Activated naive CD8-positive, alpha-beta T cell treated with anti-CD3 and anti-CD28 coated beads, Interleukin-2, amount 10 ng/mL, durations not matched to agents 7 days and 5 days (primary cell): Measurements from ENCODE around the gene NYAP1. TPM values are rescaled to one million over a fixed set of nuclear protein-coding genes. Genes with fewer than 3 reads are reported as not detected.
A peak's percentile ranks its signal among the peaks of the same experiment; 100 is the strongest.

Experiments
- ATAC-seq: fragments of 150-1000 bp; cut with Tn5 transposase; one replicate; pipeline ENCODE4 v1.10.0; 2021; ENCODE audit warnings: low read depth, moderate library complexity
- POLR2A ChIA-PET: fragments of 350-600 bp; sonication (Branson Sonifier 250); formaldehyde crosslinking; loops from one replicate; lab custom pipeline; 2021; ENCODE audit warnings: antibody characterized with exemption; lab: Charles Lee
- DNase-seq: peaks from one replicate; pipeline ENCODE4 v3.0.0; 2021
- H3K27ac Mint-ChIP-seq: one replicate; pipeline ENCODE4 v1.8.0; 2022; ENCODE audit warnings: mild to moderate bottlenecking, mixed read lengths
- H3K27me3 Mint-ChIP-seq: one replicate; pipeline ENCODE4 v1.8.0; 2022; ENCODE audit warnings: mild to moderate bottlenecking, moderate library complexity, mixed read lengths
- H3K36me3 Mint-ChIP-seq: one replicate; pipeline ENCODE4 v1.8.0; 2021; ENCODE audit warnings: mild to moderate bottlenecking, mixed read lengths
- H3K4me1 Mint-ChIP-seq: one replicate; pipeline ENCODE4 v1.8.0; 2021; ENCODE audit warnings: mixed read lengths
- H3K4me3 Mint-ChIP-seq: one replicate; pipeline ENCODE4 v1.8.0; 2022; ENCODE audit warnings: mild to moderate bottlenecking, moderate library complexity, mixed read lengths
- H3K9me3 Mint-ChIP-seq: one replicate; pipeline ENCODE4 v1.8.0; 2021; ENCODE audit warnings: mixed read lengths
- total RNA-seq, 2 experiments: library from RNA; stranded (reverse); gene quantifications; one replicate each; pipeline ENCODE4 v1.2.3, GENCODE V29; 2021

Gene NYAP1
- total RNA-seq, 2 experiments from 2014 or later = 0.42 to 0.54 TPM

DNA sequence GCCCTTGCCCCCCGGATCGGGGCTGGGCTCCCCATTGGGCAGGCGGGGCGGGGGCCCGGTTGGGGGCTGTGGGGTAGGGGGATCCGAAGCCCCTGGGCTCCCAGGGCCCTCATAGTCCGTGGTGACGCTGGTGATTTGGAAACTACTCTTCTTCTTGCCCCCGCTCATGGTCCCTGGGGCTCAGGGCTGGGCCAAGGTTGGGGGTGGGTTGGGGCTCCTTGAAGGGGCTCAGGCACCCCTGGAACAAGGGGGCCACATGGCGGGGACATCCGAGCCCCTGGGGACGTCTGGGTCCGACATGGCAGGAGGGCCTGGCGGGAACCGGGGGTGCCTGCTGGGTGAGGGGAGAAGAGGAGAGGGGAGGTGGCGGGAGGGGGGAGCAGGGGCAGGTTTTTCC is 5.9 kb upstream of the NYAP1 start:
- H3K36me3 Mint-ChIP-seq = peaks cover 28% of the 10 kb centered on the region
- H3K27me3 Mint-ChIP-seq = no peaks in the 10 kb centered on the region
- H3K4me1 Mint-ChIP-seq = peaks cover 33% of the 10 kb centered on the region
- POLR2A ChIA-PET = interaction anchor here (0.6 to 2.2 kb wide), 13 partner anchors 8 to 205 kb away, joined by 3 to 13 read pairs (median 4); partner anchors contain the start of genes AGFG2 and ZCWPW1
- H3K4me3 Mint-ChIP-seq = peak overlapping the region; percentile 100
- peak overlapping the region; percentile 99 for H3K27ac Mint-ChIP-seq
- ATAC-seq = no peak
- DNase-seq = peak; percentile 58
- H3K9me3 Mint-ChIP-seq = no peaks in the 10 kb centered on the region

DNA sequence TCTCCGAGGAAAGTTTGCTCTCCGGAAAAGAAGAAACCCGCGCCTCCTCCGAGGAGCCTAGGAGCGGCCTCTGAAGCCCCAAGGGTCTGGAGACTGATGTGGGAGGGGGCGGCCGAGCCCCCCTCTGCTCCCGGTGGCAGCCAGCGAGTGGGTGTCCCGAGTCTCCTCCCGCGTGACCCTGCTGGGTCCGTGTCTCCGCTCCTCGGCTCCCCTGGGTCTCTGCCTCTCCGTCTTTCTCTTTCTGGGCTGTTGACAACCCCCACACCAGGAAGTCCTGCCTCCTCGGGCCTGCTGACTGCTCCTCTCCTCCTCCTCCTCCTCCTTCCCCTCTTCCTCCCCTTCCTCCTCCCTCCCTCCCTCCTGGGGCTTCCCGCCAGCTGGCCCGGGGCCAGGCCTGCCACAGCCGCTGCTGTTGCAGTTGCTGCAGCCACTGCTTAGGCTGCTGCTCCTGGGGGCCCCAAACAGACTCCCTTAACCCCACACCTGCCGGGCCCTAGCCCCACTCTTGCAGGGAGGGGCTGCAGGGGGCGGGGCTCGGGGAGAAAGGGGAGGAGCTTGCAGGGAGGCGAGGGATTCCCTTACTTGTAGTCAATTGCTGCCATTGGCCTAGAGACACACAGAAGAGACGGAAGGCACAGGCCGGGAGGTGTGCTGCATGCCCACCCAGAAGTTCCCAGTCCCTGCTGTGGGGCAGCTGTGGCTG is 4.6 kb upstream of the NYAP1 start, which contains the start of gene TSC22D4:
Gene TSC22D4, minus strand, starts transcription at position 257 of the 703 bp plus-strand sequence. CDS start 1,176 bp downstream, outside the sequence.
- DNase-seq (peak; percentile 93), ATAC-seq (peak; percentile 78)
- Mint-ChIP-seq H3K4me1 (peaks cover 28% of the 10 kb centered on the region), H3K36me3 (peaks cover 22% of the 10 kb centered on the region), H3K27me3 (peaks cover 3% of the 10 kb centered on the region), H3K27ac (peak within 1 kb of the TSS; percentile 99), H3K9me3 (no peaks in the 10 kb centered on the region), H3K4me3 (peak within 1 kb of the TSS; percentile 100)
- POLR2A ChIA-PET = interaction anchor here (0.6 to 2.2 kb wide), 24 partner anchors 9 to 378 kb away, joined by 3 to 13 read pairs (median 4); partner anchors contain the start of genes AGFG2, AP4M1, FBXO24 and LRCH4

DNA sequence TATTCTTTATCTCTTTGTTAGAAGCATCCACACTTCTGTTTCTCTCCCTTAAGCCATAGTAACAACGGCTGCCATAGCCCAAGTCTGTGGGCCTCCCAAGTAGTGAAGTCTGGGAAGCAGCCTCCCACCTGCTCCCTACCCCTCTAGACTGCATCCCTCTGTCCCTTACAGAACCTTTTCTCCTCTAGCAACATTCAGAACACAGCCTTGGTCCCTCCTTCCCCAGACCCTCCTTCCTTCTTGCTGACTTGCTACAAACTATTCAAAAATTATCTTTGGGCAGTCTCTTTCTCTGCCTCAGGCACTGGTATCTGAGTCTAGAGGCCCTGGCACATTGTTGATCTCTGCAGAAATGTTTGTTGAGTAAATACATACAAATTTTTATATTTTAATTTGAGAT is 2.3 kb upstream of the NYAP1 start:
- POLR2A ChIA-PET = no interaction called here
- H3K27me3 Mint-ChIP-seq = peaks cover 5% of the 10 kb centered on the region
- no peak overlapping the region for H3K27ac Mint-ChIP-seq
- peaks cover 11% of the 10 kb centered on the region for H3K36me3 Mint-ChIP-seq
- H3K9me3 Mint-ChIP-seq = no peaks in the 10 kb centered on the region
- H3K4me3 Mint-ChIP-seq = no peak overlapping the region
- no peak for DNase-seq
- peaks cover 14% of the 10 kb centered on the region for H3K4me1 Mint-ChIP-seq
- no peak for ATAC-seq

DNA sequence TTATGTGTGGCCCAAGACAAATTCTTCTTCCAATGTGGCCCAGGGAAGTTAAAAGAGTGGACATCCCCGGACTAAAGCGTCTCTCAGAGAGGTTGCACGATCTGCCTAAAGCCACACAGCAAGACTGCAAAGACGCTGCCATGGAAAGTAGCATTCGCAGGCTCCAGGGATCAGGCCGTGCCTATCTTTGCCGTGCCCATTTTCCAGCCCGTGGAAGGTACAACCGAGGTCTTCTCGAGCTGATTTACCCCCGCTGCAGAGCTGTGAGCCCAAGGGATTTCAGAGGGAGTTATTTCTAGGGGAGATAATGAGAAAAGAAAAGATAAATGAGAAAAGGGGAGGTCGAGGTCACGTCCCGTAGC is 1.0 kb upstream of the NYAP1 start:
- POLR2A ChIA-PET = interaction anchor here (1.0 to 1.3 kb wide), 4 partner anchors 13 to 104 kb away, joined by 4 to 7 read pairs (median 4); partner anchors contain the start of genes AGFG2 and FBXO24

DNA sequence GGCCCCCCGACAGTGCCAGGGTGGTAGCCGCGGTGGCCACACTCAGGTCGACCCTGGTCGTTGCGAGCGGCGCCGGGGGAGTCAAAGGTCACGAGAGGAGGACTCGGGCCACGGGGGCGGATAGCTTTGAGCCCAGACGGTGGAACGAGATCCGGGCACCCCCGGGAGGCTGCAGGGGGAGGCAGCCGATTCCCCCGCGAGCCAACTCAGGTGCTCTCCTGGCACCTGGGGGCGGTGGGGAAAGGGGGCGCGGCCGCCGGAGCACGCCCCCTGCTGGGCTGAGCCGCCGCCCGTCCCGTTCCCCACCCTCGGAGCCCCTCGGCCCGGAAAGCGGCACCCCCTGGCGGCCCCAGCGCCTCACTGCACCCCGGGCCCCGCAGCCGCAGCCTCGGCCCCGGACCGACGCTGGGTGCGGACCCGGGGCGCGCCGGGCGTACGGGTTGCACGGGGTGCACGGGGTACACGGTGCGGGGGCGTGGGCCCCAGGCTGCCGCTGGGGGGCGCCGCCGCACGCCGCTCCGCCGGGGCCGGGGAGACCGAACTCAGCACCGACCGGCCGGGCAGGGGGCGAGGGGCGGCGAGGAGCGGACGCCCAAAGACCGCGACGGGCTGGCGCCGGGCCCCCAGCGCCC is 521 bp upstream of the NYAP1 start:
- POLR2A ChIA-PET = interaction anchor here (0.6 to 1.3 kb wide), 5 partner anchors 14 to 169 kb away, joined by 3 to 7 read pairs (median 4); partner anchors contain the start of genes AGFG2 and FBXO24

More for the DNA sequence above, 1.0 kb upstream of the NYAP1 start:
- Mint-ChIP-seq H3K4me3 (peak overlapping the region; percentile 82), H3K27ac (peak overlapping the region; percentile 67), H3K4me1 (peaks cover 9% of the 10 kb centered on the region), H3K27me3 (peaks cover 5% of the 10 kb centered on the region), H3K36me3 (peaks cover 4% of the 10 kb centered on the region), H3K9me3 (no peaks in the 10 kb centered on the region)
- no peak for DNase-seq
- no peak for ATAC-seq

DNA sequence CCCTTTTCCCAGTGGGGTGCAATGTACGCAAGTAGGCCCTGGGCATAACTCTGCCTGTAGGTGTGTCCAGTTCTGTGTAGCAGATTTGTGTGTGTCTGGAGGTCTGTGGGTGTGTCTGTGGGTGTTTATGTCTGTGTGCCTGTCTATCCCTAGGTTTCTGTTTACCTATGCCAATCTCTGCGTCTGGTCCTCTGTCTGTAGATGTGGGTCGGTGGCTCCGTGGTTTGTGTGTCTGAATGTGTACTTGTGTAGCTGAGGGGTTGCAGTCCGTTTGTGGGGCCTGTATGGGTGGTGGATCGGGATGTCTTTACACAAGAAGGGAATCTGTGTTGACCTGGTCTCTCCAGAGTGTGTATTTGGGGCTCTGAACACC is 932 bp downstream of the NYAP1 start:
- POLR2A ChIA-PET = interaction anchor here (1.0 kb wide), 1 partner anchor 9 kb away, joined by 3 read pairs; no protein-coding TSS in a partner anchor
- no peak for DNase-seq
- Mint-ChIP-seq H3K9me3 (no peaks in the 10 kb centered on the region), H3K27ac (no peak overlapping the region), H3K4me1 (peaks cover 6% of the 10 kb centered on the region), H3K4me3 (peak overlapping the region; percentile 15), H3K27me3 (peaks cover 5% of the 10 kb centered on the region), H3K36me3 (no peaks in the 10 kb centered on the region)
- ATAC-seq = no peak

More for the DNA sequence above, 521 bp upstream of the NYAP1 start:
- H3K4me3 Mint-ChIP-seq = peak overlapping the region; percentile 82
- H3K27me3 Mint-ChIP-seq = peaks cover 5% of the 10 kb centered on the region
- peak overlapping the region; percentile 67 for H3K27ac Mint-ChIP-seq
- H3K4me1 Mint-ChIP-seq = peaks cover 9% of the 10 kb centered on the region
- peaks cover 2% of the 10 kb centered on the region for H3K36me3 Mint-ChIP-seq
- ATAC-seq (peak; percentile 34), DNase-seq (peak; percentile 93)
- no peaks in the 10 kb centered on the region for H3K9me3 Mint-ChIP-seq

DNA sequence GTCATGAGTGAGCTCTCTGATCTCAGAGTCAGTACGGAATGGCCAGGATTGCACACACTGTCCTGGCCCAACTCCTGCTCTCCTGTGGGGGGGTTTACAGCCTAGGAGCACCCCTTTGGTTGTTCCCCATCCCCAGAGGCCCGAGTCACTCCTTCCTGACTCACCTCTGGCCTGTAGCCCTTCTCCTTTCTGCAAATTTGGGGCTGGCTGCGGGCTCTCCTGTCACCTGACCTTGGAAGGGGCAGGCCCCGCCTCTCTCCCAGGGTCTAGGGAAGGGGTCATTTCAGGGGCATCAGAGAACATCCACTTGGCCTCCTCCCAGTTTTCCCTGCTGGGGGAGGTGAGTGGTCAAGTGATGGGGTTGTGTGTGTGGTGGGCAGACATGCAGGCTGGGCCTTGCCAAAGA is 1.7 kb downstream of the NYAP1 start:
- no peak for DNase-seq
- Mint-ChIP-seq H3K36me3 (no peaks in the 10 kb centered on the region), H3K4me1 (peaks cover 4% of the 10 kb centered on the region), H3K4me3 (no peak overlapping the region), H3K27me3 (peaks cover 5% of the 10 kb centered on the region), H3K9me3 (no peaks in the 10 kb centered on the region), H3K27ac (no peak overlapping the region)
- POLR2A ChIA-PET = interaction anchor here (1.0 kb wide), 1 partner anchor 10 kb away, joined by 3 read pairs; no protein-coding TSS in a partner anchor
- no peak for ATAC-seq

DNA sequence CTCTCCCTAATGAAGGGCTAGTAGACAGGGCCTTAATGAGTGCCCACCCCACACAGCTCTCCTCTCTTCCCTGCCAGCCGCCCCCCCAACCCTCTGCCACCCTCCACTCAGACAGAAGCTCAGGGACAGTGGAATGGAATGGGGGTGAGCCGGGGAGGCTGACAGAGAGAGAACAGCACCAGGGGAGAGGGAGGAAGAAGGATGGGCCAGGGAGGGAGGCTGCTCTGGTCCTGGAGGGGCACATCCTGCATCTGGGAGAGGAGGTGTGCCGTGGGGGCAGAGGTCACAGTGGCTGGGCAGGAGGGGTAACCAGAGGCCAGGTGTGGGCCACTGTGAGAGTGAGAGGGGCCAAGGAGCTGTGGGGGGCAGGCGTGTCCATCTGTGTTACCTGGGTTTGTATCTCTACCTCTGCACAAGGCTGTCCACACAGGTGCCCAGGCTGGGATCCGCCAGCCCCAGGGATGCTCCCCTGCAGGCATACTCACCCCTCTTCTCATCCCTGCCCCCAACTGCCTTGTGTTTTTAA is 2.4 kb downstream of the NYAP1 start:
- no peak for DNase-seq
- H3K36me3 Mint-ChIP-seq = no peaks in the 10 kb centered on the region
- no peaks in the 10 kb centered on the region for H3K9me3 Mint-ChIP-seq
- no peak overlapping the region for H3K4me3 Mint-ChIP-seq
- POLR2A ChIA-PET = no interaction called here
- no peak for ATAC-seq
- H3K4me1 Mint-ChIP-seq = peaks cover 4% of the 10 kb centered on the region
- H3K27me3 Mint-ChIP-seq = peaks cover 5% of the 10 kb centered on the region
- H3K27ac Mint-ChIP-seq = no peak overlapping the region

DNA sequence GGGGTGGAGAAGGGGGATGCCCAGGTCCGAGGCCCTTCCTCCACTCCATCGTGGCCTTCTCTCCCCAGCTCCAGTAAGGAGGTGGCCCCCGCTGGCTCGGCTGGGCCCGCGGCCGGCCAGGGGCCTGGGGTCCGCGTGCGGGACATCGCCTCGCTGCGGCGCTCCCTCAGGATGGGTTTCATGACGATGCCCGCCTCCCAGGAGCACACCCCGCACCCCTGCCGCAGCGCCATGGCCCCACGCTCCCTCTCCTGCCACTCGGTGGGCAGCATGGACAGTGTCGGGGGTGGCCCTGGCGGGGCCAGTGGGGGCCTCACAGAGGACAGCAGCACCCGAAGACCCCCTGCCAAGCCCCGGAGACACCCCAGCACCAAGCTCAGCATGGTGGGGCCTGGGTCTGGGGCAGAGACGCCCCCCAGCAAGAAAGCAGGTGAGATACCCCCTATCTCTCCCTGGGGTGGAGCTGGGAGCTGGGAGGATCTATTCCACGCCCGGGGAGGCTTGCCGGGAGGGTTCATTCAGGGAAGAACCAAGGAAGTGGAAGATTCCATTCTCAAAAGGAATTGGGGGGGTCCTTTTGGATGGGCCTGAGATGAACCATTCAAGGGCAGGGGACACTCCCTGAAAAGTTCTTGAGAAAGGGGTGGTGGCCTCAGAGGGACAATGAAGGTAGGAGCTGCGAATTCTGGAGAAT is 3.2 kb downstream of the NYAP1 start:
- Mint-ChIP-seq H3K4me3 (no peak overlapping the region), H3K27me3 (peaks cover 5% of the 10 kb centered on the region), H3K27ac (no peak overlapping the region), H3K36me3 (no peaks in the 10 kb centered on the region), H3K9me3 (no peaks in the 10 kb centered on the region), H3K4me1 (peaks cover 4% of the 10 kb centered on the region)
- POLR2A ChIA-PET = no interaction called here
- DNase-seq = no peak
- no peak for ATAC-seq

DNA sequence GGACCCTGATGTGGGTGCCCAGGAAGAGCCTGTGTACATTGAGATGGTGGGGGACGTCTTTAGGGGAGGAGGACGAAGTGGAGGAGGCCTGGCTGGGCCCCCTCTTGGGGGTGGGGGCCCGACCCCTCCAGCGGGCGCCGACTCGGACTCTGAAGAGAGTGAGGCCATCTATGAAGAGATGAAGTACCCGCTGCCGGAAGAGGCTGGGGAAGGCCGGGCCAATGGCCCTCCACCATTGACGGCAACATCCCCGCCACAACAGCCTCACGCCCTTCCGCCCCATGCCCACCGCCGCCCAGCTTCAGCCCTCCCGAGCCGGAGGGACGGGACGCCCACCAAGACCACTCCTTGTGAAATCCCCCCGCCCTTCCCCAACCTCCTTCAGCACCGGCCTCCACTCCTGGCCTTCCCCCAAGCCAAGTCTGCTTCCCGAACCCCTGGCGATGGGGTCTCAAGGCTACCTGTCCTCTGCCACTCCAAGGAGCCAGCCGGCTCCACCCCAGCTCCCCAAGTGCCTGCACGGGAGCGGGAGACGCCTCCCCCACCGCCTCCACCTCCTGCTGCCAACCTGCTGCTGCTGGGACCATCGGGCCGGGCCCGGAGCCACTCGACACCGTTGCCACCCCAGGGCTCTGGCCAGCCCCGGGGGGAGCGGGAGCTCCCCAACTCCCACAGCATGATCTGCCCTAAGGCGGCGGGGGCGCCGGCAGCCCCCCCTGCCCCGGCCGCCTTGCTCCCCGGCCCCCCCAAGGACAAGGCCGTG is 4.8 kb downstream of the NYAP1 start:
- Mint-ChIP-seq H3K27me3 (peaks cover 12% of the 10 kb centered on the region), H3K9me3 (no peaks in the 10 kb centered on the region), H3K4me1 (peaks cover 4% of the 10 kb centered on the region), H3K36me3 (peaks cover 2% of the 10 kb centered on the region), H3K4me3 (no peak overlapping the region), H3K27ac (no peak overlapping the region)
- ATAC-seq (no peak), DNase-seq (no peak)
- POLR2A ChIA-PET = interaction anchor here (1.2 kb wide), 1 partner anchor 98 kb away, joined by 3 read pairs; the partner anchor contains the start of genes FBXO24 and LRCH4

DNA sequence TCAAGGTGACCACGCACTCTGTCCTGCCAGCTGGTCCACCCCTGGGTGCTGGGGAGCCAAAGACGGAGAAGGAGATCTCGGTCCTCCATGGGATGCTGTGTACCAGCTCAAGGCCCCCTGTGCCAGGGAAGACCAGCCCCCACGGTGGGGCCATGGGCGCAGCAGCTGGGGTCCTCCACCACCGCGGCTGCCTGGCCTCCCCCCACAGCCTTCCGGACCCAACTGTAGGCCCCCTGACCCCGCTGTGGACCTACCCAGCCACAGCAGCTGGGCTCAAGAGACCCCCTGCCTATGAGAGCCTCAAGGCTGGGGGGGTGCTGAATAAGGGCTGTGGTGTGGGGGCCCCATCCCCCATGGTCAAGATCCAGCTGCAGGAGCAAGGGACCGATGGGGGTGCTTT is 5.4 kb downstream of the NYAP1 start:
- peaks cover 12% of the 10 kb centered on the region for H3K27me3 Mint-ChIP-seq
- no peaks in the 10 kb centered on the region for H3K9me3 Mint-ChIP-seq
- POLR2A ChIA-PET = no interaction called here
- H3K36me3 Mint-ChIP-seq = peaks cover 2% of the 10 kb centered on the region
- DNase-seq (no peak), ATAC-seq (no peak)
- H3K4me3 Mint-ChIP-seq = no peak overlapping the region
- H3K27ac Mint-ChIP-seq = no peak overlapping the region
- H3K4me1 Mint-ChIP-seq = peaks cover 6% of the 10 kb centered on the region

DNA sequence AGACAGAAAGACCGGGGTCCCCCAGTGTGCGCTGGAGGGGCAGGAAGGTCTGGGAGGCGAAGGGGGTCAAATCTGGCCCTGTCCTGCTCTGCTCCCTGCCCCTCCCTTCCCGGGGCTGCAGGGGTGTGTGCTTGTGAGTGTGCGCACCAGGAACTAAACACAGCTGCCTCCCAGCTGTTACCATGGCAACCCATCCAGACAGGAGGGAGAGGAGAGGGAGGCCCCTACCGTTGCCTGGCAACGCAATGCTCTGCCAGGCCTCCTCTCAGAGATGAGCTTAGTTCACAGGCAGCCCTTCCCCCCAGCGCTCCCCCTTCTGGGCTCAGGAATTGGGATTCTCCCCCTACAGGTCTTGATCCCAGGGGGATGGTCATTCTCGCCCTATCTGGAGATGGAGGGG is 6.1 kb downstream of the NYAP1 start:
- Mint-ChIP-seq H3K36me3 (peaks cover 2% of the 10 kb centered on the region), H3K4me1 (peaks cover 11% of the 10 kb centered on the region), H3K27me3 (peaks cover 10% of the 10 kb centered on the region), H3K27ac (no peak overlapping the region), H3K4me3 (no peak overlapping the region), H3K9me3 (no peaks in the 10 kb centered on the region)
- ATAC-seq = no peak
- POLR2A ChIA-PET = interaction anchor here (0.6 to 1.0 kb wide), 2 partner anchors 26 to 53 kb away, joined by 3 to 4 read pairs; partner anchors contain the start of gene PPP1R35
- no peak for DNase-seq
